ENCODE measurements around the gene TANGO6.

DNA sequence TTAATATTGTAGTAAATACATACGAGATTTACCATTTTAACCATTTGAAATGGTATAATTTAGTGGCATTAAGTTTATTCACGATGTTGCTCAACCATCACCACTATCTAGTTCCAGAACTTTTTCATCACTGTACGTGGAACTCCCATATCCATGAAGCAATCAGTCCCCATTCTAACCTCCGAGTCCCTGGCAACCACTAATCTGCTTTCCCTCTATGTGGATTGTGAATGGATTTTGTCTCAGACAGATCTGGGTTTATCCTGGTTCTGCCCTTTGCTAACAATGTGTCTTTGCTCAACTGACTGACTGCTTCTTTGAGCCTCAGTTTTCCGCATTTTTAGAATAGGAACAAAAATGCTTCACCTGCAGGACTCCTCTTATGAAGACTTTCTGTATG, 51.4 kb downstream of the TANGO6 start:
- TF ChIP-seq, protein P1, sequence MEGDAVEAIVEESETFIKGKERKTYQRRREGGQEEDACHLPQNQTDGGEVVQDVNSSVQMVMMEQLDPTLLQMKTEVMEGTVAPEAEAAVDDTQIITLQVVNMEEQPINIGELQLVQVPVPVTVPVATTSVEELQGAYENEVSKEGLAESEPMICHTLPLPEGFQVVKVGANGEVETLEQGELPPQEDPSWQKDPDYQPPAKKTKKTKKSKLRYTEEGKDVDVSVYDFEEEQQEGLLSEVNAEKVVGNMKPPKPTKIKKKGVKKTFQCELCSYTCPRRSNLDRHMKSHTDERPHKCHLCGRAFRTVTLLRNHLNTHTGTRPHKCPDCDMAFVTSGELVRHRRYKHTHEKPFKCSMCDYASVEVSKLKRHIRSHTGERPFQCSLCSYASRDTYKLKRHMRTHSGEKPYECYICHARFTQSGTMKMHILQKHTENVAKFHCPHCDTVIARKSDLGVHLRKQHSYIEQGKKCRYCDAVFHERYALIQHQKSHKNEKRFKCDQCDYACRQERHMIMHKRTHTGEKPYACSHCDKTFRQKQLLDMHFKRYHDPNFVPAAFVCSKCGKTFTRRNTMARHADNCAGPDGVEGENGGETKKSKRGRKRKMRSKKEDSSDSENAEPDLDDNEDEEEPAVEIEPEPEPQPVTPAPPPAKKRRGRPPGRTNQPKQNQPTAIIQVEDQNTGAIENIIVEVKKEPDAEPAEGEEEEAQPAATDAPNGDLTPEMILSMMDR (IDR thresholded peaks at IDR 0.05), result no peak
- TF ChIP-seq POLR2A (IDR thresholded peaks at IDR 0.05), result no peak

Data from ovary (tissue), 3 donors.